Stimulated activated CD4-positive, alpha-beta T cell treated with anti-CD3 and anti-CD28 coated beads, Interleukin-4, amount 100 ng/mL, for 48 hours (primary cell): ENCODE data around the gene LIMK2.

Experiments
- DNase-seq, 2 donors: peaks; one replicate each; pipeline ENCODE4 v3.0.0-alpha.2; 2020; ENCODE audit warnings: low read depth in 2 of 2

LIMK2 gene

GRCh38 chr22:31272522-31273446, 60.7 kb downstream of the LIMK2 start:
- DNase-seq, result no peak

- no peak for DNase-seq
These were observed 61.9 kb downstream of the LIMK2 start for GRCh38 chr22:31274017-31274416.

GRCh38 chr22:31275018-31275417, 62.9 kb downstream of the LIMK2 start:
- no peak for DNase-seq

- no peak for DNase-seq
These were observed 63.5 kb downstream of the LIMK2 start for GRCh38 chr22:31275576-31275975.

GRCh38 chr22:31276426-31277167, 64.5 kb downstream of the LIMK2 start:
- DNase-seq, result no peak

- DNase-seq, result no peak
These were observed 65.6 kb downstream of the LIMK2 start for GRCh38 chr22:31277741-31278140.

- DNase-seq, result no peak
These were observed 66.1 kb downstream of the LIMK2 start for GRCh38 chr22:31278151-31278621.

- DNase-seq, result no peak
These were observed 66.7 kb downstream of the LIMK2 start for GRCh38 chr22:31278626-31279326.

- DNase-seq, result no peak
These were observed 67.2 kb downstream of the LIMK2 start for GRCh38 chr22:31279327-31279669.

- no peak for DNase-seq
These were observed 67.9 kb downstream of the LIMK2 start for GRCh38 chr22:31279821-31280505.

GRCh38 chr22:31281733-31282132, 69.6 kb downstream of the LIMK2 start:
- DNase-seq, result no peak

GRCh38 chr22:31282748-31283468, 70.8 kb downstream of the LIMK2 start:
- no peak for DNase-seq

GRCh38 chr22:31284281-31285155, 72.4 kb downstream of the LIMK2 start:
- no peak for DNase-seq

- peak in 1 of 2 donors; percentile 49 for DNase-seq
These were observed 74.5 kb downstream of the LIMK2 start for GRCh38 chr22:31286360-31287255.

GRCh38 chr22:31287818-31288495, 75.9 kb downstream of the LIMK2 start:
- DNase-seq, result no peak

- DNase-seq, result no peak
These were observed 76.6 kb downstream of the LIMK2 start for GRCh38 chr22:31288496-31289240.

GRCh38 chr22:31289344-31289743, 77.2 kb downstream of the LIMK2 start:
- no peak for DNase-seq
